NCI-H2171 (cell line): ENCODE measurements around the gene NALCN.

ENCODE experiments used
- DNase-seq: peaks from one replicate; lab custom pipeline; 2025; lab: John Stamatoyannopoulos, UW

Gene NALCN

GRCh38 chr13:101416181-101417042 is at the start of gene NALCN:
TSS of gene NALCN (minus strand) at chr13:101416508. CDS start at chr13:101399126, 17,382 bp downstream.
- peak; percentile 60 for DNase-seq

GRCh38 chr13:101465877-101466276 is 49.6 kb upstream of the NALCN start:
- DNase-seq = no peak

GRCh38 chr13:101457176-101457575 is 40.9 kb upstream of the NALCN start:
- no peak for DNase-seq

DNA sequence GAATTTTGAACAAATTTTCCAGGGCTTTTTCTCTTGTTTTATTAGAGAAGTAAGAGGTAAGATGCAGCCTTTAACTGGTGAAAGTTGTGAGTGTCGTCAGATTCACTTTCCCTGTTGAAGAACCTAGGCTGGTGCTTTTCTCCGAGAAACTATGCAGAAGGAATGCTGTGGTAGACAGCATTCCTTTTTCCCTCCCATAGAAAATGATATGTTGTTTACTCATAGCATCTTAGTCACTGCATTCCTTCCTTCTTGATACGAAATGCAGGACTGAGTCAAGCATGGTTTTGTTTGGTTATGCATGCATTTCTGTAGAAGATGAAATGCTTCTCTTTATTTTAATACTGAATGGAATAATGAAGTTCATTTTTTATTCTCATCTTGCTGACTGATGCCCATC is 39.6 kb upstream of the NALCN start:
- DNase-seq = no peak

- no peak for DNase-seq
These were observed 38.5 kb upstream of the NALCN start for GRCh38 chr13:101454767-101455166.

DNA sequence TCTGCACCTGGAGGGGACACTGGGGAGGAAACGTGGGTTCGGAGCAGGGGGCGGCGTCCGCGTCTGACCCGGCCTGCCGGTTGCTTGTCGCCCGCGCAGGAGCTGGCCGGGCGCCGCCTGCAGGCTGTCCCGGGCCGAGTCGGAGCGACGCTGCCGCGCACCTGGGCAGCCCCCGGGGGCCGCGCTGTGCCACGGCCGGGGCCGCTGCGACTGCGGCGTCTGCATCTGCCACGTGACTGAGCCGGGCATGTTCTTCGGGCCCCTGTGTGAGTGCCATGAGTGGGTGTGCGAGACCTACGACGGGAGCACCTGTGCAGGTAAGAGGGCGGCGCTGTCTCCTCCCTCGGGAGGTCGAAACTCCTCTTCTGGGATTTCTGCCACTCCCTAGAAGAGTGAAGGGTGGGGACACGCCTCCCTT is 37.5 kb upstream of the NALCN start:
- no peak for DNase-seq

GRCh38 chr13:101452519-101453485 is 36.5 kb upstream of the NALCN start, which contains the start of gene ITGBL1:
TSS of gene ITGBL1 (plus strand) at chr13:101452675. CDS start at chr13:101452834, 159 bp downstream.
- DNase-seq = no peak

GRCh38 chr13:101451641-101452040 is 35.3 kb upstream of the NALCN start:
- no peak for DNase-seq

DNA sequence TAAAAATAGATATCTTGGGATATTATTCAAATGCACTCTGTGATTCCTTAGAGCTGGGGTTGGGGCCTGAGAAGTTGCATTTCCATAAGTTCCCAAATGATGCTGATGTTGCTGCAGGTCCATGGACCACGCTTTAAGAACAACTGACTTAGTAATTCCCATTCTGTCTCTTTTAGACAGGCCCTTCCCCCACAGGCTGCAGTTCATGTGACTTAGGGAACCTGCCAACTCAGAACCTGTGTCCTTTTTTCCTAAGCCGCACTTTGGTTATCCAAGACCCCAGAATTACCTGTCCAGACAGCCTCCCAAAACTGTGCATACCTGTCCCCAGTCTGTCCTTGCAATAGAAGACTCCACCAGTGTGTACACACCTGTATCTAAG is 34.4 kb upstream of the NALCN start:
- DNase-seq = no peak

GRCh38 chr13:101449790-101450748 is 33.8 kb upstream of the NALCN start:
- DNase-seq = no peak

DNA sequence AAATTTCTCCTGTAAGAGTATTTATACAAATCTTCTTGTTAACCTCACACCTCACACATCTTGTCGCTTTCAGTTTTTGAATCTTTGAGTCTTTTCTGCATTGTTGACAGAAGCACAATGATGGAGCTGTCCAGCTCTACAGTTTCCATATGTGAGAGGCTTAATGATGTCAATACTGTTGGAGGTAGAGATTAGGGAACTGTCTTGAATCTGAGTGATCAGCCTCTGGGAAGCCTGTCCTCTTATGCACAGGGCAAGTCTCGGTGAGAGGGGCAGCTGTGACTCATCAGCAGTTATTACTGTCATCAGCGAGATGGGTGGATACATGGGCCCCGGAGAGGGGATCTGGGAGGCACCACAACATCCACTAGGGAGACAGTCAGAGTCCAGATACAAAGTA is 31.5 kb upstream of the NALCN start:
- DNase-seq = no peak

- no peak for DNase-seq
These were observed 18.2 kb upstream of the NALCN start for GRCh38 chr13:101434486-101434885.

DNA sequence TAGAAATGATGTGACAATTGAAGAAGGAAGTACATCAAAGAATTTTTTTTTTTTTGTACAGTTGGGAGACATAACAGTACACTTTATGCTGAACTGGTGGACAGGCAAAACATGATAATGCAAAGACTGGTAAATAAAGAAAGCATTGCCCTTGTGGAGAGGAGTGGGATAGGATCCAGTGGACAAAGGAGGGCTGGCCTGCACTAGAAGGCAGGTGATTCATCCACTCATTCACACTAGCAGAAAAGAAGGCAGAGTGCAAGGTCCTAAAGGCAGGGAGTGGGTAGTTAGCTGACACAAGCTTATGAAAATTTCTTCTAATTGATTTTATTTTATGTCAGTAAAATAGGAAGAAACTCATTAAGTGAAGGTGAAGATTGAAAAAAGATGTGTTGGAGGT is 17.6 kb upstream of the NALCN start:
- DNase-seq = no peak

DNA sequence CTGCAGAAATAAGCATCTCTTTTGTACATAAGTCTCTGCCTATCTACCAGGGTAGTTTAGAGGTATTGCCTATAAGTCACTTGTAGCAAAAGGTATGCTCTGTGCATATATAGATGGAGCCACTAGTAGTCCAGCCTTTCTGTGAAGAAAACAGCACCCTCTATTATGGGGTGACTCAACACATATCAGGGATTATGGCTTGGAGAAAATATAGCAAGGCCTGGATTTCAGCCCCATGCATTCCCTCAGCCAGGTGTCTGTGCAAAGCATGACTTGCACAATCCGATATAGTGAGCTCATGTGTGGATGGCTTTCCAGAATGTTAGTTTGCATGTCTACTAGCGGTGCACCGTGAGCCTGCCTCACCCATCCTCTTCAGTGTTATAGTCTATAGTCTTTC is 13.4 kb upstream of the NALCN start:
- no peak for DNase-seq

DNA sequence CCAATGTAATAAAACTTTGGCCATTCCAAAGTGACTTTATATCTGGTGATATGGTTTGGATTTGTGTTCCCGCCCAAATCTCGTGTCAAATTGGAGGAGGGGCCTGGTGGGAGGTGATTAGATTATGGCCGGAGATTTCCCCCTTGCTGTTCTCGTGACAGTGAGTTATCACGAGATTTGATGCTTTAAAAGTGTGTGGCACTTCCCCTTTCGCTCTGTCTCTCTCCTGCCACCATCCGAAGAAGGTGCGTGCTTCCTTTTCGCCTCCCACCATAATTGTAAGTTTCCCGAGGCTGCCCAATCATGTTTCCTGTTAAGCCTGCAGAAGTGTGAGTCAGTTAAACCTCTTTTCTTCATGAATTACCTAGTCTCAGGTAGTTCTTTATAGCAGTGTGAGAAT is 9.3 kb upstream of the NALCN start:
- no peak for DNase-seq

DNA sequence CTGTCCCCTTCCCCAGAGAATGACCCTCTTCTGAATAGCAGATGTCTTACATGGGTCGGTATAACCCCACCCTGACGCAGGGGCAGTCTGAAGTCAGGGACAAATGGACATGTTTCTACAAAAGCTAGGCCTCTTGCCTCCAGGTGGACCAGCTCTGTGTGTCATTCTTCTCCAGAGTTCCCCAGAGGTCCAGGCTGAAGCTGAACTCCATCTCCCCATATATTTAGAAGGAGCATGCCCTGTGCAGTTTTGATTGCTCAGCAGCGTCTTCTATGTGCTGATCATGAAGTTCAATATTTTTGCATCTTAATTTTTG is 8.8 kb upstream of the NALCN start:
- DNase-seq = no peak

- no peak for DNase-seq
These were observed 8.3 kb upstream of the NALCN start for GRCh38 chr13:101424381-101425155.

DNA sequence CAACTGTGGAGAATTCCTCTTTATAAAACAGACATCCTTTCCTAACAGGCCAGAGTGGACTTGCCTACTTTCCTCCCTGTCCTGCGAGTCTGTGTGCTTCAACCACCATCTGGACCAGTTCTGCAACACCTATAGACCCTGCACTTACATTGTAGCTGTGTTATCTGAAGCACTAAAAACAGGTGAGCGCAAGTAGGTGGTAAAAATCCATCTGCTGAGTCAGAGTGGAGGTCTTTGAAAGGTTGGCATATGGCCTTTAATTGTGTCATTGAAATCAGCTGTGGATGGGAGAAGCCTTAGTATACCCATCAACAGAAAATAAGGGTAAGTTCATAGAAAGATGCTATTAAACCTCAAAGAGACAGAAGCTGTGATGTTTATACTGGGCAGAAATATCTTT is 7.6 kb upstream of the NALCN start:
- peak; percentile 57 for DNase-seq

DNA sequence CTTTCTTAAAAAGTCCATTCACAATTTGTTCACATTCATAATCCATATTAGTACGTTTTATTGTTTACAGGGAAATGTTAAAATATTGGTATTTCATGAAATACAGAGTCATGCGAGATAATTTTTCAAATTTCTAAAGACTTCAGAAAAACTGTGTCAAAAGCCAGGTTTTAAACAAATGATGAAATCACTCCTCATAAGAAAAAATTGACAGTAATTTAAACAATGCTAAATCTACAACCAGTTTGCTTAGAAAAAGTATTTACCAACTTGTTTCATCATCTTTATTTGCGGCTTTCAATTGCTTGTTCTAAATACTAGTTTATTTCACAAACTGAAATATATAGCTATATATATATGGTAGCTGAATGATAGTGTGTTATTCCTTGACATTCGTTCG is 1.2 kb upstream of the NALCN start:
- DNase-seq = no peak

- DNase-seq = peak; percentile 70
These were observed 717 bp upstream of the NALCN start for GRCh38 chr13:101417043-101417406.
